Naive thymus-derived CD4-positive, alpha-beta T cell (primary cell): ENCODE measurements around the gene ATP10B. TPM values are rescaled to one million over a fixed set of nuclear protein-coding genes. Genes with fewer than 3 reads are reported as not detected.

ENCODE experiments used
- ATAC-seq: fragments of 150-1000 bp; cut with Tn5 transposase; 2 replicates; pipeline ENCODE4 v1.10.0; 2021; ENCODE audit warnings: mild to moderate bottlenecking, moderate library complexity
- CTCF ChIA-PET: fragments of 350-600 bp; sonication (Branson Sonifier 250); formaldehyde crosslinking; loops from one replicate; lab custom pipeline; 2021; ENCODE audit warnings: antibody characterized with exemption; lab: Charles Lee
- POLR2A ChIA-PET: fragments of 350-600 bp; sonication (Branson Sonifier 250); formaldehyde crosslinking; loops from one replicate; lab custom pipeline; 2021; ENCODE audit warnings: antibody characterized with exemption, inconsistent platforms; lab: Charles Lee
- DNase-seq, 9 donors: peaks; one replicate each; pipeline versions ENCODE4 v3.0.0 to v3.0.0-alpha.2; 2020 to 2022; ENCODE audit warnings: mixed read lengths in 1 of 9
- H3K27ac ChIP-seq: one replicate; pipeline ENCODE4 v1.7.0; 2013; ENCODE audit warnings: mild to moderate bottlenecking, low read depth, low read length, moderate library complexity
- H3K27me3 ChIP-seq, 2 donors: one replicate each; pipeline ENCODE4 v1.7.0; 2013; ENCODE audit warnings: low read length in 2 of 2, mild to moderate bottlenecking in 2 of 2, moderate library complexity in 2 of 2; ENCODE audit not compliant: control insufficient read depth in 2 of 2, insufficient read depth in 2 of 2
- H3K36me3 ChIP-seq, 3 experiments: 1 replicate in 2 of 3; 2 replicates in 1 of 3; pipeline ENCODE4 v1.7.0; 2013; ENCODE audit warnings: low read length in 3 of 3, mild to moderate bottlenecking in 3 of 3, moderate library complexity in 1 of 3; ENCODE audit not compliant: insufficient read depth in 3 of 3, control insufficient read depth in 2 of 3
- H3K4me1 ChIP-seq, 2 donors: one replicate each; pipeline ENCODE4 v1.7.0; 2013; ENCODE audit warnings: low read length in 2 of 2, mild to moderate bottlenecking in 2 of 2, moderate library complexity in 1 of 2; ENCODE audit not compliant: control insufficient read depth in 2 of 2, insufficient read depth in 2 of 2
- H3K4me3 ChIP-seq: 2 replicates; pipeline ENCODE4 v1.7.0; 2013; ENCODE audit warnings: mild to moderate bottlenecking, low read length
- H3K9me3 ChIP-seq, 3 experiments: 1 replicate in 2 of 3; 2 replicates in 1 of 3; pipeline ENCODE4 v1.7.0; 2013; ENCODE audit warnings: low read length in 3 of 3; ENCODE audit not compliant: control insufficient read depth in 2 of 3
- H3K27ac Mint-ChIP-seq, 9 donors: one replicate each; pipeline ENCODE4 v1.8.0; 2020 to 2022; ENCODE audit warnings: mixed read lengths in 9 of 9, mild to moderate bottlenecking in 8 of 9, moderate library complexity in 5 of 9, inconsistent platforms in 2 of 9
- H3K27me3 Mint-ChIP-seq, 5 donors: one replicate each; pipeline ENCODE4 v1.8.0; 2021 to 2022; ENCODE audit warnings: mixed read lengths in 5 of 5, mild to moderate bottlenecking in 1 of 5
- H3K36me3 Mint-ChIP-seq, 5 donors: one replicate each; pipeline ENCODE4 v1.8.0; 2020 to 2022; ENCODE audit warnings: mixed read lengths in 5 of 5, mild to moderate bottlenecking in 3 of 5, inconsistent platforms in 1 of 5
- H3K4me1 Mint-ChIP-seq, 7 donors: one replicate each; pipeline ENCODE4 v1.8.0; 2020 to 2022; ENCODE audit warnings: mixed read lengths in 7 of 7, mild to moderate bottlenecking in 3 of 7, inconsistent platforms in 1 of 7
- H3K4me3 Mint-ChIP-seq, 10 donors: one replicate each; pipeline ENCODE4 v1.8.0; 2020 to 2022; ENCODE audit warnings: mild to moderate bottlenecking in 10 of 10, mixed read lengths in 10 of 10, moderate library complexity in 6 of 10, inconsistent platforms in 2 of 10
- H3K9me3 Mint-ChIP-seq, 11 donors: one replicate each; pipeline ENCODE4 v1.8.0; 2020 to 2022; ENCODE audit warnings: mixed read lengths in 11 of 11, mild to moderate bottlenecking in 4 of 11, inconsistent platforms in 1 of 11, moderate library complexity in 1 of 11
- intact Hi-C, 2 donors: fragments of 100-400 bp; cut with micrococcal nuclease; formaldehyde crosslinking; loops; one replicate each; pipeline ENCODE4 v1.15.1; 2023
- polyA plus RNA-seq, 2 donors: library from polyadenylated mRNA; unstranded; fragments of 300-500 nt; fragmentation: Illumina TruSeq; gene quantifications; one replicate each; pipeline ENCODE4 v1.2.3, GENCODE V29; 2021
- total RNA-seq, 6 experiments: library from RNA in 5 of 6; stranded (reverse) in 5 of 6; gene quantifications; 1 replicate in 5 of 6; 2 replicates in 1 of 6; pipeline ENCODE4 v1.2.3 and lab custom pipeline; 2021 to 2026

Gene ATP10B
- total and polyA plus RNA-seq, 7 experiments from 2014 or later, result not detected

DNA sequence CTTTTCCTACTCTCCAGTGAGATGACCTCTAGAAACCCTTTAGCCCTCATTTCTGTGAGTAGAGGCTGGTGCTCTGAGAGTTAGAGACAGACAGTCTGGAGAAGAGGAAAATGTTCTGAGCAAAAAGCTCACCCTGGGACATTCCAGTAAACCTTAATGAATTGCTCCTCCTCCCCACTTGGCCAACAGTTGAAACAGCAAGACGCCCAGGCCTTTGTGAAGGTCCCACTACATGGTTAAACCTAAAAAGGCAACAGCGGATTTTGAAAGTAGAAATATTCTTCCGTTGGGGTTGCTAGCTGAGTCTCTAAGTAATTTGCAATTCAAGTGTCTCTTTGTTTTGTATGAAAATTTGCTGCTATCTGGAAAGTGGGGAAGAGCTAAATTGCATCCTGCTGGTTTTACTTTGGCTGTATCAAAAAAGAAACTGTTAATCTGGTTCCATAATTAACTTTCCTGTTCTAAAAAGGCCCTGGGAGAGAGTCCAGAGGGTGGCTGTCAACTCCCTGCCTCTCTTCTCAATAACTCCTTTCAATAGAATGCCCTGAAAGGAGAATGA, 63.8 kb downstream of the ATP10B start:
- POLR2A ChIA-PET, result no interaction called here
- DNase-seq (no peak), ATAC-seq (no peak)
- intact Hi-C loops, result loop anchor here in 1 of 2 donors (10.0 kb wide), 1 partner anchor 283 kb away; no protein-coding TSS in a partner anchor
- Mint-ChIP-seq H3K4me1 (no peaks in the 10 kb centered on the region), H3K27ac (no peak overlapping the region), H3K4me3 (no peak overlapping the region), H3K36me3 (no peaks in the 10 kb centered on the region), H3K9me3 (peaks cover 0 to 9% (median 0%) of the 10 kb centered on the region in 11 donors), H3K27me3 (peaks cover 0 to 17% (median 13%) of the 10 kb centered on the region in 5 donors)
- Histone ChIP-seq H3K27ac (no peak overlapping the region), H3K36me3 (no peaks in the 10 kb centered on the region), H3K9me3 (no peaks in the 10 kb centered on the region), H3K4me3 (no peak overlapping the region), H3K4me1 (no peaks in the 10 kb centered on the region), H3K27me3 (no peaks in the 10 kb centered on the region)
- CTCF ChIA-PET, result no interaction called here

- Mint-ChIP-seq H3K27me3 (peaks cover 0 to 17% (median 13%) of the 10 kb centered on the region in 5 donors), H3K27ac (no peak overlapping the region), H3K9me3 (peaks cover 0 to 9% (median 0%) of the 10 kb centered on the region in 11 donors), H3K4me1 (no peaks in the 10 kb centered on the region), H3K4me3 (no peak overlapping the region), H3K36me3 (no peaks in the 10 kb centered on the region)
- intact Hi-C loops, result loop anchor here (1.0 to 10.0 kb wide), 3 partner anchors 278 to 349 kb away; no protein-coding TSS in a partner anchor
- no peaks in the 10 kb centered on the region for H3K4me1 ChIP-seq
- H3K4me3 ChIP-seq, result no peak overlapping the region
- CTCF ChIA-PET, result interaction anchor here (0.6 to 1.6 kb wide), 2 partner anchors 202 to 348 kb away, joined by 3 to 4 read pairs; no protein-coding TSS in a partner anchor
- POLR2A ChIA-PET, result no interaction called here
- no peak for DNase-seq
- H3K27me3 ChIP-seq, result no peaks in the 10 kb centered on the region
- H3K9me3 ChIP-seq, result no peaks in the 10 kb centered on the region
- no peak for ATAC-seq
- no peak overlapping the region for H3K27ac ChIP-seq
- no peaks in the 10 kb centered on the region for H3K36me3 ChIP-seq
These were observed 64.8 kb downstream of the ATP10B start for GRCh38 chr5:160787240-160787639.

GRCh38 chr5:160774666-160775315, 77.2 kb downstream of the ATP10B start:
- Mint-ChIP-seq H3K27ac (no peak overlapping the region), H3K4me3 (no peak overlapping the region), H3K27me3 (peaks cover 0 to 9% (median 5%) of the 10 kb centered on the region in 5 donors), H3K9me3 (no peaks in the 10 kb centered on the region), H3K36me3 (no peaks in the 10 kb centered on the region), H3K4me1 (peaks cover 0 to 2% (median 0%) of the 10 kb centered on the region in 7 donors)
- ATAC-seq (no peak), DNase-seq (no peak)
- intact Hi-C loops, result no loop called here
- Histone ChIP-seq H3K27ac (no peak overlapping the region), H3K9me3 (no peaks in the 10 kb centered on the region), H3K36me3 (no peaks in the 10 kb centered on the region), H3K27me3 (no peaks in the 10 kb centered on the region), H3K4me1 (no peaks in the 10 kb centered on the region), H3K4me3 (no peak overlapping the region)
- ChIA-PET CTCF (no interaction called here), POLR2A (no interaction called here)

GRCh38 chr5:160773646-160774410, 78.2 kb downstream of the ATP10B start:
- Histone ChIP-seq H3K27me3 (no peaks in the 10 kb centered on the region), H3K4me1 (no peaks in the 10 kb centered on the region), H3K9me3 (no peaks in the 10 kb centered on the region), H3K4me3 (no peak overlapping the region), H3K36me3 (no peaks in the 10 kb centered on the region), H3K27ac (no peak overlapping the region)
- no peak for DNase-seq
- intact Hi-C loops, result no loop called here
- H3K4me3 Mint-ChIP-seq, result no peak overlapping the region
- H3K36me3 Mint-ChIP-seq, result no peaks in the 10 kb centered on the region
- no peak overlapping the region for H3K27ac Mint-ChIP-seq
- no peaks in the 10 kb centered on the region for H3K9me3 Mint-ChIP-seq
- POLR2A ChIA-PET, result no interaction called here
- no peak for ATAC-seq
- H3K27me3 Mint-ChIP-seq, result peaks cover 0 to 7% (median 5%) of the 10 kb centered on the region in 5 donors
- H3K4me1 Mint-ChIP-seq, result peaks cover 0 to 2% (median 0%) of the 10 kb centered on the region in 7 donors
- CTCF ChIA-PET, result no interaction called here

DNA sequence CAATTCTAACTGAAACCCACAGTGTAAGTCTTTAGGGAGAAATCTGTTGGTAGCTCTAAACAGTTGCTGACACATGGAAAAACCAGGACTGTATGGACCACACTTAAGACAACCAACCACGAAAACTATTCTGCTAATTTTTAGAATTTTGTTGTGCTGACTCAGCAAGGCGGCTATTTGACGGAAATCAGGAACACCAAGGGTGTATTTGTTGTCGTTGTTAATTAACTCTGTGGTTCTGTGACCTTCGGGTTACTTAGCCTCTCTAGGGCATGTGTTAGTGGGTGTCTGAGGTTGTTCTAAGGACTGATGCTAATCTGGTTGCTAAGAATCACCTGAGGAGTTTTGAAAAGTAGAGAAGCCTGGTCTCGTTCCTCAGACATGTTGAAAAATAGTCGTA, 79.2 kb downstream of the ATP10B start:
- Mint-ChIP-seq H3K36me3 (no peaks in the 10 kb centered on the region), H3K9me3 (no peaks in the 10 kb centered on the region), H3K27me3 (peaks cover 0 to 6% (median 4%) of the 10 kb centered on the region in 5 donors), H3K27ac (no peak overlapping the region), H3K4me1 (peaks cover 0 to 2% (median 0%) of the 10 kb centered on the region in 7 donors), H3K4me3 (no peak overlapping the region)
- no peak for DNase-seq
- no peaks in the 10 kb centered on the region for H3K9me3 ChIP-seq
- intact Hi-C loops, result no loop called here
- ATAC-seq, result no peak
- ChIA-PET POLR2A (no interaction called here), CTCF (no interaction called here)
- no peaks in the 10 kb centered on the region for H3K4me1 ChIP-seq
- no peak overlapping the region for H3K4me3 ChIP-seq
- H3K27ac ChIP-seq, result no peak overlapping the region
- H3K27me3 ChIP-seq, result no peaks in the 10 kb centered on the region
- H3K36me3 ChIP-seq, result no peaks in the 10 kb centered on the region

- ChIA-PET POLR2A (no interaction called here), CTCF (no interaction called here)
- H3K36me3 Mint-ChIP-seq, result no peaks in the 10 kb centered on the region
- Histone ChIP-seq H3K27me3 (no peaks in the 10 kb centered on the region), H3K4me1 (no peaks in the 10 kb centered on the region), H3K27ac (no peak overlapping the region), H3K9me3 (no peaks in the 10 kb centered on the region), H3K36me3 (no peaks in the 10 kb centered on the region), H3K4me3 (no peak overlapping the region)
- ATAC-seq, result no peak
- H3K27ac Mint-ChIP-seq, result no peak overlapping the region
- no peaks in the 10 kb centered on the region for H3K27me3 Mint-ChIP-seq
- H3K4me1 Mint-ChIP-seq, result peaks cover 0 to 2% (median 0%) of the 10 kb centered on the region in 7 donors
- DNase-seq, result no peak
- intact Hi-C loops, result no loop called here
- no peak overlapping the region for H3K4me3 Mint-ChIP-seq
- H3K9me3 Mint-ChIP-seq, result no peaks in the 10 kb centered on the region
These were observed 81.3 kb downstream of the ATP10B start for GRCh38 chr5:160770718-160771117.
